HG02798 (cell line): ENCODE data around the gene CAMK4.

Experiments used
- ATAC-seq: cut with Tn5 transposase; IDR thresholded peaks from one replicate; pipeline ENCODE4 v1.9.1; 2021; ENCODE audit warnings: mild to moderate bottlenecking; ENCODE audit not compliant: unreplicated experiment, poor library complexity

Gene CAMK4

DNA sequence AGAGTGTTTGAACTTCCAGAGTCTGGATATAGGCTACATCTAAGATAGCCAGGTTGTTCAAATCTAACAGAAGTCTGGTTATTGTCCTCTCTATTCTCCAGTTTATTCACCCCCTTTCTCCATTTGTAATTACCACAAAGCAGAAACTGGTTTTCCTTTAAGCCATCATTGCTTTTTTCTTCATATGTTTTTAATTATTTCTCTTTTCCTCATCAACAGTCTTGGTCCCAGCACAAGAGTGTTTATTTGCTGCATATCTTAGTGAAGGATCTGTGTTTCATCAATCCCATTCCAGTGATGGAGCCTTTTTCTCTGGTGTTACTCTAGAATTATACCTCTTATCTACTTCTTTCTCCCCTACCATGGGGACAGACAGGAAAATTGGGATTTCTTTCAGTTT lies 142.2 kb downstream of the CAMK4 start:
- ATAC-seq: no peak

DNA sequence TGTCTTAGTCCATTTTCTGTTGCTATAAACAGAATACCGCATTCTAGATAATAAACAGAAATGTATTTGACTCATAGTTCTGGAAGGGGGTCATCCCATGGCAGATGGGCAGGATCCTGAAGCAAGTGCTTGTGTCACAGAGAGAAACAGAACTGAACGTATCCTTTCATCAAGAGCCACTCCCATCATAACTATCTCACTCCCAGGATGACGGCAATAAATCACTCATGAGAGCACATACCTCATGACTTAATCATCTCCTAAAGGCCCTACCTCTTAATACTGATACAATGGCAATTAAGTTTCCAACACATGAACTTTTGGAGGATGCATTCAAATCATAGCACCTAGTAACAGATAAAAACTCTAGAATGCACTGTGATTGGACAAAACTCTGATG lies 142.9 kb downstream of the CAMK4 start:
- ATAC-seq: no peak

DNA sequence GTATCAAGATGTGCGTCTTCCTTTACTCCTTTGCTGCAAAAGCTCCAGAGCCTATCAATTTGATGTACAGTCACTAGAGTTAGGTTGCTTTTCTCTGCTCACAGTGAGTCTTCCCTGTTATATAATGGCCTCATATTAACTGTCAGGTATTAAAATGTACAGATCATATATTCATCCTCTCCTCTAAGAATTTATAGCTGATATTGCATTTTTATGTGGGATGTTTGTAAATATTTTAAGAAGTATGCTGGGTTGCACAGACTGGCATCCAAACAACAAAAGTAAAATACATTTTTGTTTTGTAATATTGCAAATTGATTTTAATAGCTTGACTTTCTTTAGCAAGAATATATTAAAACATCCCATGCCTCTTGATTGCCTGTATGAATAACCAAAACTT lies 148.6 kb downstream of the CAMK4 start:
- no peak for ATAC-seq

DNA sequence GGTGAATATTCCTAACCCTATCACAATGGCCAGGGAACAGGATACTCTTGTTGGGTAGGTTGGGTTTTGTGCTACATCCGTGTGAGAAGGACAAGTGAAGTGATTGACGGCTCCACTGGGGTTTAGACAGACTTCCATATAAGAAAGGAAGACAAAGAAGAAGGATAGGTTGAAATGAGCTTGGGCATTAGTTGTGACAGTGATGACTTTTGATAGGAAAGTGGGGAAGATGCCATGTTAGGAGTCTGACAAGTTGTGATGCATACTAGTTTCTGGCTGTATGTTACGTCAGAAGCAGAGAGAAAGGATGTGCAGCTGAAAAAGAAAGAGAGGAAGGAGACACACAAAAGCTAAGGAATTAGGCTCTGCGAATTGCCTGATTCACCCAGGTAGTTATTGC lies 150.2 kb downstream of the CAMK4 start:
- no peak for ATAC-seq

DNA sequence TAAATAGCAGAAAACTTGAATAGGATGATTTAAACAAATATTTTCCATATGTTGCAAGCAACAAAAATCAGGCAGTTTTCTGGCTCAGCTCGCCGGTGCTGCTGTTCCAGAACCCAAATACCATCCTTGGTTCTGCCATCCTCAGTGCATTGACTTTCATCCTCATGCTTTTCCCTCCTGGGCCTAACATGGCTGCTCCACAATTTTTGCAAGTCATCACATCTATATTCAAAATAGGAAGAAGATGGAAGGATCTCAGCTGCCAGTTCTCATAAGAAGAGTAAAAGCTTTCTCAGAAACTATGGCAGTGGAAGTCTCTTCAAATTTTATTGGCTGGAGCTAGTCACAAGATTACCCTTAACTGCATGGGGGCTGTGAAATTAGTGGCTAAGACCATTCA lies 151.5 kb downstream of the CAMK4 start:
- no peak for ATAC-seq

DNA sequence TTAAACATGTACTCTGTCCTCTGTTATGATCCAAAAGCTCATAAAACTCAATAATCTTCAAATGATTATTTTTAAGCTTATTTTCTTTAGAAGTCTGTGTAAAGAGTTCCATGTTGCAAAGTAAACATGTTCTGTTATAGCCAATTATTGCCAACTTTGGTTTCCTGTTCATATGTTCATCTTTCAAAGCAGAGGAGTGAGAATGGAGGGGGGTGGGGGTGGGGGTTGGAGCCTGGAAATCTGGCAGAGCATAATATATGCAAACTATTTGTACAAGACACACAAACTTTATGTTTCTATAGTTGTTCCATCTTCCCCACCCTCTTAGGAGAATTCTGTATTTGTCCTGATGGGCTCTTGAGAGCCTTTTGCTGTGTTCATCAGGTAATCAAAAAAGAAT lies 153.1 kb downstream of the CAMK4 start:
- ATAC-seq: no peak

DNA sequence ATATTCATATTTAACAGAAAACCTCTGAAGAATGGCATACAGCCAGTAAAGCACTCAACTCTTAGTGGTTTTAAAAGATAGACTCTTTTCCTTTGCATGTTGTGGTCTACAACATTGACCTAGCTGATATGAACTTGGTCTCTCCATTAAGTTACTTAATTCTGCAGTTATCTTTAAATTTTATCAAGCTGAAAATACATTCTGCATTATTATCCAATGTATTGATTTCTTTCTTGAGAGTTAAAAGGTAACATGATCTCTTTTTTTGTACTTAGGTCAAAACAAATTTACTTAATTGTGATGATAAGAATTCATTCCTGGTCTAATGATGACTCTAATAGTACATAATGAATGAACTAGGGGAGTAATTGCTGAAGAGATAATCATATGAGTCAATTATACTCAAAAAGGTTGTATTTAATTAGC lies 155.2 kb downstream of the CAMK4 start:
- no peak for ATAC-seq

DNA sequence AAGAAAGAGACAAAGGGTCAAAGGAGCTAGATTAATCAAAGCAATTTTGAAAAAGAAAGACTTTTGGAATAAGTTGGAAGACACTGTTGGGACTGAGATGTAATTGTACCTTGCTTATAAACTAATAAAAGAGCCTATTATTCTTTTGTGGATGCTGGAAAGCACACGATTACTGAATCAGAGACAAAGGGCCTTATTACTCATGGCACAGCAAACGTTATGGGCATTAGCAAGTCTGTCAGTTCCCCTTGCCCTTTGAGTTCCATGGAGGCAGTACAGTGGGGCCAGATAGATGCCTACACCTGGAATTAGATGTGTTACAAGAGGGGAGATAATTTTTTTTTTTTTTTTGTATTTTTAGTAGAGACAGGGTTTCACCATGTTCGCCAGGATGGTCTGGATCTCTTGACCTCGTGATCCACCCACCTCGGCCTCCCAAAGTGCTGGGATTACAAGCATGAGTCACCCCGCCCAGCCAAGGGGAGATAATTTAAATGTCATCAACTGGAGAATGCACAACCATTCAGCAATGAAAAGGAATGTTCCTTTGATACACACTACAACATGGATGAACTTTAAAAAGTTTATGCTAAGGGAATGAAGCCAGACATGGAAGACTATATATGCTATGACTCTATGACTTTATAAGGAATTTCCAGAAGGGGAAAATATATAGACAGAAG lies 159.2 kb downstream of the CAMK4 start:
- ATAC-seq: no peak

DNA sequence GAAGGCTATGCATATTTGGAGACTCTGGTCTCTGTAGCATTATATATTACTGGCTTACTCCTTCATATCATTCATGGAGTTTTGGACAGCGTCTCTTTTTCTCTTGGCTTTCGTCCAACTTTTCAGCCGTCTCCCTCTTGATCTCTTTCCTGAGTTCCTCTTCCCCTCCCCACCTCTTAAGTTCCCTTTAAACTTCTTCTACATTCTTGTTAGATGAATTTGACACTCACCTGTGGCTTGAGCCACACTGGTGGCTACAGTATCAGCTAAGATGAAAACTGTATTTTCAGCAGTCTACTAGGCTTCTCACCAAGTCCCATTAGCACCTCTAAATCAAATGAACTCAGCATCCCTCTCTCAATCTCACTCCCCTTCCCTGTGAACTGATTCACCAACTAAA lies 160.0 kb downstream of the CAMK4 start:
- ATAC-seq: no peak

DNA sequence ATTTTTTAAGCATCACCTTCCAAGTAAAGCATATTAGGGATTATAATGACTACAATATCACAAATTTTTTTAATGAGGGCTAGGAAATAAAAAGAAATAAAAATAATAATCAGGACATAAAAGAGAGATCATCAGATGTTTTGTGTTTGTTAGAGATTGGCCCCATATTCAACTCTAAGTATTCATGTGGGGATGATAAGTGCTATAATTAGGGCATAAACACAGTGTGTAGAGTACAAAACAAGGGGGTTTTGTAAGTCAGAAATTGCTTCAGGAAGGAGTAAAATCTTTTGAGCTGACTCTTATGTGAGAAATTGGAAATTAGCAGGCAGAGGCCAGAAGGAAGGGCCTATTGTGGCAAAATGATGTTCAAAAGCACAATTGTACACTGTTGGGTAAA lies 160.9 kb downstream of the CAMK4 start:
- no peak for ATAC-seq

DNA sequence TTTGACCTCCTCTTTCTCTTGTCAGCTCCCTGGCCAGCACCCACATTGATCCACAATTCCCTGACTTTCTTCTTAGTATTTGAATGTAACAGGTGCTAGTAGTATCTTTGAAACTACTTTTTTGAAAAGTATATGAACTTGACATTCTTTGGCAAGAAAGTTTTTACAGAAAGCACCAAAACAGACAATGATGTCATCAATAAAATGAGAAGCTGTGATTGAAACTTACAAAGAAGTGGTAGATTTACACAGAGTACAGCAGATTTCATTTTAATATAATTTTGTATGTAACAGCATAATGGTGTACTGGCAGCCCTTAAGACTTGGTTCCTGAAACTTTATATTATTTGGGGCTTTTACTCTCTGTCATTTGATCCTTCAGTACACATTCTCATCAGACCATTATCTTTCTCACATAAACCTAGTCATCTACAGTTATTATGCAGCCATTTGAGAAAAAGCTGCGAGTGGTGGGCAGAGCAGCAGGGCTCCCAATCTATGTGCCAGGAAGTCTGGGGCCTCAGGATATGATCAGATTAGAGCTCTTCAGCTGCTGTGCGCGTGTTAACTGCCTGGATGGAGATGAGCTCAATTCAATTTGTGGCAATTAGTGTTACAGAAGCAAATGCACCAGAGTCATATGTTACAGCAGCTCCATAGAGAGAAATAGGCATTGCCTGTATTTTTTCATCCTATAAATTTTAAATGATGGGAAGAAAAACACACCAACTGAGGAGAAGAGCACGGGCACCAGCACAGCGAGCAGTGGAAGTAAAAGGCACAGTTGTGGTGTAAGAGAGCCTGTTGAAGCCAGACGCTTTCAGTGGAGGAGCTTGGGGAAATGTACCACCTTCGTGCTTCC lies 162.0 kb downstream of the CAMK4 start:
- ATAC-seq: no peak

DNA sequence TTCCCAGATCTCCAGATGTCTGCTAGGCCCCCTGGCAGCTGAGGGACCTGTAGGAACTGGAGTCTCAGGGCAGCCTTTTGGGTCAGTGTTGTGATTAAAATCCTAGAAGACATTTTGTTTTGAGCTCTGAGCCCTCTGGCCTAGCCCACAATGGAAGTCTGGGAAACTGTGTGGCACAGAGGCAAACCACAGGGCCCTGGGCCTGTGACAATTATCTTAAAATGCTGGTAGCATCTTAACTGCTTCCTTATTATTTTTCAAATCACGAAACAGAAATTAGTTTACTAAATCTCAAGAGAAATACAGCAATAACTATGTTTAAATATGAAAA lies 162.6 kb downstream of the CAMK4 start:
- ATAC-seq: no peak

DNA sequence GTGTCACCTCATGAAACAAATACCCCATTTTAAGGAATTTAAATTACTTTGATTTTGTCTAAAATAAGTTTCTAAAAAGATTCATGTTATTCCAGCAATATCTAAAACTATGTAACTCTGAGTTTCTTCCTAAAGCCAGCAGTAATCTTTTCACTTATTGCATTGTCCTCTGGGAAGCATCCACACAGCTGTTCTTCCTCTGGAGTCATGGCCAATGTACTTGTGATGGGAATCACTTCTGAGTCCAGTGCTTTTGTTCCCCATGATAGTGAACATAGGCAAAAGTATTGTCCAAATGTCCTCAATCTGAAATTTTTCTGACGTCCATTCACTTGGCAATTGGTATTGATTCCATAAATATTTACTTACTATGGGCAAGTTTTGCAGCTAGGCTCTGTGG lies 163.2 kb downstream of the CAMK4 start:
- ATAC-seq: no peak

DNA sequence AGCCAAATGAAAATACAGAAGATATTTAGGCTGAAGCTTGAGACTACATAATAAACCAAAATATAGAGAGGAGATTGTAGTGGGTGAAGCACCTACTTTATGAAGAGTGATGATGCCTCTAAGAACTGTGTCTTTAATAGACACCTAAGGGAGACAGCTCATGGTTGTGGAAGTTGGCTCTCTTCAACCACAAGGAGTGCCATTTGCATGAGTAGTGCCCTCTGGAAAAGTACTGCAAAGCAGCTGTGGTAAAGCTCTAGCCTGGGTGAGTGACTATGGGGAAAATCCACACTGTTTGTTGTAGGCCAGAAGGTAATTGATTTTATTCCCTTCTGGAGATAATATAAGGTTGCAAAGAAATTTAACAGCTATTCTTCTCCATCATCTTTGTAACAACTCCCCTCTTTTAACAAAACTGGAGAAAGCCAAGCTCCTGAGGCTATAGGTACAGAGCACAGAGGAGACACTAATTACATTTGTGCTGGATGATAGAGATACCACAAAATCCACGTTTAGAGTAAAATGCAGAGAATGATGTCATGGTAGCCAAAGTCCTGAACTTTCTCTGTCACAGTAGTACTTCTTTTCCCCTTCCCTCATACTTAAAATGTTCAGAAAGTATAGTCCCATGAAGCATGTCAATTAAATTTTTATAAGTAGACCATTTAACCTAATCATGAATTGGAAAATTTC lies 165.4 kb downstream of the CAMK4 start:
- ATAC-seq: no peak

DNA sequence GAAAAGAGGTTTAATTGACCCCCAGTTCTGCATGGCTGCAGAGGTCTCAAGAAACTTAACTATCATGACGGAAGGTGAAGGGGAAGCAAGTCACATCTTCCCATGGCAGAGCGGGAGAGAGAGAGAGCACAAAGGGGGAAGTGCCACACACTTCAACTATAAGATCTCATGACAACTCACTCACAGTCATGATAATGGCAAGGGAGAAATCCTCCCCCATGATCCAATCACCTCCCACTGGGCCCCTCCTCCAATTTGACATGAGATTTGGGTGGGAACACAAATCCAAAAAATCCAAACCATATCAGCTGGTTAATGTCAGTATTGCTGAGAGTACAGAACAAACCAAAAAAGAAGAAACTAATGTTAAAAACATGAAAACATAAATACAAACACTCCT lies 168.0 kb downstream of the CAMK4 start:
- ATAC-seq: no peak

DNA sequence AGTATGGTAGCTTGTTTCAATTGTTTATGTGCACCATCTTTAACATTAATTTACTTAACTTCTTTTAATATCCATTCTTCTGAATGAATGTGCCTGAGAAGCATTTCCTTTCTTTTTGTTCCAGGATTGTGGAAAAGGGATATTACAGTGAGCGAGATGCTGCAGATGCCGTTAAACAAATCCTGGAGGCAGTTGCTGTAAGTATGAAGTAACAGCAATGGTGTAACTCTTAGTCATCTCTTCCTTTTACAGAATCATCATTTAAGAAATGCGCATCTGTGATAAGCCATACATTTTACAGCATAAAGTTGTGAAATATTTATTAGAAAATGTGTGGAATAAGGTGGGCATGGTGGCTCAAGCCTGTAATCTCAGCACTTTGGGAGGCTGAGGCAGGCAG lies 170.4 kb downstream of the CAMK4 start:
- no peak for ATAC-seq

DNA sequence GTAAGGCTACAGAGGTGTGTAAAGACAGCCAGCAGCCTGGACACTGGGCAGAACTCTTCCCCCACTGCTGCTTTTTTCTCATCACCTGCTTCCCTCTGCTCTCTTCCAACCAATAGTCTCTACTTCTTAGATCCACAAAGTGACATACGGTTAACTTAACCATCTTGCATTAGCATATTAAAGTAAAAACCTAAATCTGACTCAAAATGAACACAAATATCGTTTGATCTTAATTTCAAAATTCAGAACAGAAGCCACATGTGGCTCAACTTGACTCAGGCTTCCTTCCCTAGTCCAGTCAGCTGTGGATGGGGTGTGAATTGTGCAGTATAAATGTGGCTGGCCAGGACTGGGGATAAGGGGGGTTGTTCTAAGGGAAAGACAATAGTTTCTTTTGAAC lies 173.8 kb downstream of the CAMK4 start:
- peak; percentile 43 for ATAC-seq

DNA sequence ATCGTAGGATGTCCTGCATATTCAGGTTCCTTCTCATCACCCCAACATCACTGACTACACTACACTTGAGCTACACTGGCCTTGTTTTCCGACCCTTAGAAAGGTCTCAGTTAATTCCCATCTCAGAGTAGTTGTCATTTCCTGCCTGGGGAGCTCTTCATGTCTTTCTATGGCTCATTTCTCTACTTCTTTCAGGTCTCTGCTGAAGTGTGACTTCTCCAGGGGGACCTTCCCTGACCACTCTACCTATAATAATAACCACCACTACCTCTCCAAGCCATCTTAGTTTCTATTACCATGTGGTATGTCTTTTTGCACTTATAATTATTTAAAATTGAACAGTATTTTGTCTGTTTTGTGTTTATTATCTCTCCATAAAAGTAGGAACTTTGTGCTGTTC lies 174.9 kb downstream of the CAMK4 start:
- ATAC-seq: no peak

DNA sequence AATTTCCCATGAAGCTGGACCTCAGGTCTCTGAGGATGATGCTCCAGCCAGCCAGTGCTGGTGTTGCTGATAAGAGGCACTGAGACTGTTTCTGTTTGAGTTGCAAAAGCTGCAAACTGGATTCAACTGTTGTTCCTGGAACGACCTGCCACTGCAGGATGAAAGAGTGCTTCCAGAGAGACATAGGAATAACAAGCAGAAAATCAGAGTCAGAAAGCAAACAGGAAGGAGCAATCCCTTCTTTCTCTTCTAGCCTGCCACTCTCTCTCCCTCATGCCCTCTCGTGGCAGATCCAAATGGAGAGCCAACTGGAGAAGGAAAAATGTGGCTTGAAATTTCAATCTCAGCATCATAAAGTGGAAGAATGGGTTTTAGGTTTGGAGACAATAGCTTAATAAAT lies 177.7 kb downstream of the CAMK4 start:
- ATAC-seq: no peak

DNA sequence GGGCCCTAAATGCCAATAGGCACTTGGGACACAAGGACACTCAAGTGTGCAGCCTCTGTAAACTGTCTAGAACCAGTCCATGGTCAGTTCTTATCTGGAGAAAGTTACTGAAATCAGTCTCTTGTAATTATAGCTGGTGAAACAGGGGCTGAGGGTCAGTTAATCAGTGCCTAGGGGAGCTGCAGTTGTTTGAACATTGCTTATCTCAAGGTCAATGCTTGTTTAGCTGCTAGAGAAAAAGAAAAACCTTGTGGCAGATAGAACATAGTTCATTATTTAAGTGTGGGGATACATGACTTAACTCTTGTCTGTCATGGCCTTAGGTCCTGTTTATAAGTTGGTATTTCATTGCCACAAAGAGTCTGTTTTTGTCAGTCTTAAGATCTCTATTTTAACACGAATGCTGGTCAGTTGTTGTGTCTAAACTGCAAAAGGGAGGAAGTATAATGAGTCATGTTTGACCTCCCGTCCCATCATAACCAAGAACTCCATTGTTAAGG lies 180.1 kb downstream of the CAMK4 start:
- ATAC-seq: no peak

DNA sequence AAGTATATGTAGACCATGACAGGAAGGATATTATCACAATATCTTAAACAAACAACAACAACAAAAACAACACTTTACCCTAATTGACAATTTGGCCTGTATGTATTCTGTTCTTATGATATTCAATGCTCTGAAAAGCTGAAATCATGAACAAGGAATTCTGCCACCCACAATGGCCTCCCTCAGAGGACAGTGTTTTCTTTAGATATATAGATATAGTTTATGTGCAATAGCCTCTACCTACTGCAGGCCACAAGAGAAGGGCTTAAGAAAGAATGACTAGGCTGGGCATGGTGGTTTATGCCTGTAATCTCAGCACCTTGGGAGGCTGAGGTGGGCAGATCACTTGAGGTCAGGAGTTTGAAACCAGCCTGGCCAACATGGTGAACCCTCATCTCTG lies 183.4 kb downstream of the CAMK4 start:
- no peak for ATAC-seq
